K562 (cell line): Measurements from ENCODE around the gene RNF44. TPM values are rescaled to one million over a fixed set of nuclear protein-coding genes. Genes with fewer than 3 reads are reported as not detected.

Source experiments
- ATAC-seq: fragments of 200-7000 bp; cut with Tn5 transposase; 3 replicates; pipeline ENCODE4 v1.9.1; 2020; ENCODE audit warnings: moderate library complexity
- BruUV-seq: library from RNA; stranded (reverse); fragments of 400-500 nt; replicated peaks from 2 replicates; lab custom pipeline; 2021; lab: Mats Ljungman, UMichigan
- CTCF ChIA-PET: fragments of 300-600 bp; formaldehyde crosslinking; extraction: SDS; loops from one replicate; lab custom pipeline; 2021; ENCODE audit warnings: low intra/inter-chr PET ratio; lab: Yijun Ruan, JAX
- POLR2A ChIA-PET: fragments of 300-600, 350-650 bp; sonication (Branson Sonifier 250); formaldehyde crosslinking; extraction: SDS; loops from one replicate; lab custom pipeline; 2021; ENCODE audit warnings: antibody characterized with exemption, inconsistent platforms; lab: Yijun Ruan, JAX
- DNase-seq, 4 experiments: peaks; one replicate each; pipeline versions ENCODE4 v3.0.0 to v3.0.0-alpha.2; 2011 to 2018; ENCODE audit warnings: low spot score in 3 of 4, mixed read lengths in 3 of 4; ENCODE audit errors: extremely low read depth in 1 of 4
- FAIRE-seq: peaks from 2 replicates; lab custom pipeline; 2011; peaks lifted over from hg19 to GRCh38; lab: Jason Lieb, UNC
- H2AFZ ChIP-seq: 2 replicates; pipeline ENCODE4 v1.6.0; 2011; ENCODE audit warnings: low read depth, low read length, control low read depth, inconsistent platforms
- H3K27ac ChIP-seq: fragments of 200-600 bp; 3 replicates; pipeline ENCODE4 v1.8.0; 2011; ENCODE audit warnings: low read depth, mild to moderate bottlenecking, control low read depth, inconsistent platforms, low read length, moderate library complexity, mixed read lengths; ENCODE audit errors: extremely low read depth
- H3K27me3 ChIP-seq, 2 experiments: fragments of 300-600 bp in 1 of 2; 2 replicates in 1 of 2; 3 replicates in 1 of 2; pipeline versions ENCODE4 v1.6.0 to v1.8.0; 2011; ENCODE audit warnings: inconsistent platforms in 2 of 2, low read length in 2 of 2, mild to moderate bottlenecking in 1 of 2, mixed read lengths in 1 of 2, moderate library complexity in 1 of 2; ENCODE audit not compliant: control insufficient read depth in 2 of 2, insufficient read depth in 2 of 2
- H3K36me3 ChIP-seq: fragments of 300-600 bp; 3 replicates; pipeline ENCODE4 v1.8.0; 2011; ENCODE audit warnings: mild to moderate bottlenecking, low read length, inconsistent platforms; ENCODE audit not compliant: control insufficient read depth, insufficient read depth
- H3K4me1 ChIP-seq, 2 experiments: fragments of 200-600 bp in 1 of 2; replicated peaks in 1 of 2; 2 replicates in 1 of 2; 3 replicates in 1 of 2; pipeline versions ENCODE4 v1.5.1 to v1.8.0; 2011; ENCODE audit warnings: inconsistent platforms in 2 of 2, low read length in 2 of 2, mild to moderate bottlenecking in 1 of 2, mixed read lengths in 1 of 2, moderate library complexity in 1 of 2; ENCODE audit not compliant: control insufficient read depth in 2 of 2, insufficient read depth in 2 of 2
- H3K4me2 ChIP-seq: 2 replicates; pipeline ENCODE4 v1.6.1; 2011; ENCODE audit warnings: low read length, control low read depth, inconsistent platforms, mixed read lengths; ENCODE audit not compliant: insufficient read depth
- H3K4me3 ChIP-seq: fragments of 200-600 bp; sonication (generic), shearing (Covaris generic); 2 replicates; pipeline ENCODE4 v1.5.1; 2016; ENCODE audit warnings: control low read depth, inconsistent platforms
- H3K79me2 ChIP-seq: fragments of 200-600 bp; 3 replicates; pipeline ENCODE4 v1.8.0; 2011; ENCODE audit warnings: low read length, inconsistent platforms; ENCODE audit not compliant: control insufficient read depth, insufficient read depth
- H3K9ac ChIP-seq, 2 experiments: 2 replicates each; pipeline versions ENCODE4 v1.6.0 to v1.6.1; 2011; ENCODE audit warnings: low read depth in 2 of 2, low read length in 2 of 2, control low read depth in 1 of 2, inconsistent platforms in 1 of 2, mild to moderate bottlenecking in 1 of 2, mixed read lengths in 1 of 2; ENCODE audit not compliant: insufficient read depth in 1 of 2
- H3K9me1 ChIP-seq: one replicate; pipeline ENCODE4 v1.6.0; 2011; ENCODE audit warnings: inconsistent platforms, mild to moderate bottlenecking, low read length, moderate library complexity; ENCODE audit not compliant: control insufficient read depth, insufficient read depth
- H3K9me3 ChIP-seq: replicated peaks from 2 replicates; pipeline ENCODE4 v1.5.1; 2011; ENCODE audit warnings: low read depth, low read length, inconsistent platforms; ENCODE audit not compliant: control insufficient read depth, insufficient read depth
- H4K20me1 ChIP-seq: replicated peaks from 2 replicates; pipeline ENCODE4 v1.6.1; 2011; ENCODE audit warnings: low read length, inconsistent platforms, mixed read lengths; ENCODE audit not compliant: control insufficient read depth, insufficient read depth
- ARID2 ChIP-seq: fragments of 450-650 bp; IDR thresholded peaks from 2 replicates; pipeline ENCODE4 v1.6.1; 2017; ENCODE audit warnings: antibody characterized with exemption, mild to moderate bottlenecking
- BCLAF1 ChIP-seq, 2 experiments: fragments of 450-650 bp in 1 of 2; IDR thresholded peaks; 2 replicates each; pipeline ENCODE4 v1.6.1; 2011 to 2017; ENCODE audit warnings: low read depth in 2 of 2, antibody characterized with exemption in 1 of 2, borderline replicate concordance in 1 of 2, low read length in 1 of 2, mild to moderate bottlenecking in 1 of 2, mixed read lengths in 1 of 2; ENCODE audit not compliant: control insufficient read depth in 1 of 2
- EP400 ChIP-seq: fragments of 450-650 bp; IDR thresholded peaks from 2 replicates; pipeline ENCODE4 v1.6.1; 2017; ENCODE audit warnings: antibody characterized with exemption, mild to moderate bottlenecking, moderate library complexity
- FOSL1 ChIP-seq: fragments of 200-800 bp; sonication (Bioruptor generic); conservative IDR thresholded peaks from 2 replicates; pipeline ENCODE4 v1.6.1; 2016; ENCODE audit warnings: missing genetic modification characterization, missing compliant biosample characterization
- FOXJ2 ChIP-seq: fragments of 200-800 bp; sonication (Bioruptor generic); IDR thresholded peaks from 2 replicates; pipeline ENCODE4 v1.6.1; 2016; ENCODE audit warnings: missing genetic modification characterization, missing compliant biosample characterization
- FOXO4 ChIP-seq: fragments of 450-650 bp; formaldehyde crosslinking; IDR thresholded peaks from 2 replicates; pipeline ENCODE4 v1.4.0; 2020; ENCODE audit warnings: mild to moderate bottlenecking, moderate library complexity
- HDAC1 ChIP-seq, 2 experiments: fragments of 450-650 bp; IDR thresholded peaks; 2 replicates each; pipeline ENCODE4 v1.6.1; 2016 to 2017; ENCODE audit warnings: inconsistent platforms in 1 of 2, mild to moderate bottlenecking in 1 of 2, moderate library complexity in 1 of 2
- MITF ChIP-seq: IDR thresholded peaks from 2 replicates; pipeline ENCODE4 v1.6.1; 2014; ENCODE audit warnings: antibody characterized with exemption
- SUPT5H ChIP-seq: fragments of 450-650 bp; IDR thresholded peaks from 2 replicates; pipeline ENCODE4 v1.6.1; 2016
- TBL1XR1 ChIP-seq, 2 experiments: IDR thresholded peaks; 2 replicates each; pipeline ENCODE4 v1.6.1; 2012; ENCODE audit warnings: improper control_type of control experiment in 2 of 2, low read length in 2 of 2, mild to moderate bottlenecking in 1 of 2
- TCFL5 ChIP-seq: fragments of 250-450 bp; sonication (Bioruptor Pico); conservative IDR thresholded peaks from 2 replicates; pipeline ENCODE4 v1.6.1; 2021; ENCODE audit warnings: mild to moderate bottlenecking, moderate library complexity, matching md5 sums
- ZBTB17 ChIP-seq: fragments of 450-650 bp; formaldehyde crosslinking; IDR thresholded peaks from 2 replicates; pipeline ENCODE4 v1.4.0; 2020; ENCODE audit warnings: mild to moderate bottlenecking
- ZFP36 ChIP-seq: fragments of 150-350 bp; IDR thresholded peaks from 2 replicates; pipeline ENCODE4 v1.6.1; 2018; ENCODE audit warnings: low read length, low read depth; ENCODE audit not compliant: partially characterized antibody
- ZKSCAN1 ChIP-seq: fragments of 150-350 bp; IDR thresholded peaks from 2 replicates; pipeline ENCODE4 v1.6.1; 2016; ENCODE audit warnings: low read depth, low read length
- ZNF133 ChIP-seq: fragments of 250-450 bp; sonication (Bioruptor Pico); IDR thresholded peaks from 2 replicates; pipeline ENCODE4 v1.4.0; 2020; ENCODE audit warnings: mild to moderate bottlenecking
- ZNF311 ChIP-seq: fragments of 250-450 bp; sonication (Bioruptor Pico); IDR thresholded peaks from 2 replicates; pipeline ENCODE4 v1.4.0; 2020; ENCODE audit warnings: mild to moderate bottlenecking, moderate library complexity
- ZNF445 ChIP-seq: fragments of 250-450 bp; sonication (Bioruptor Pico); IDR thresholded peaks from 2 replicates; pipeline ENCODE4 v1.4.0; 2020; ENCODE audit warnings: low read depth, mild to moderate bottlenecking, moderate library complexity
- ZNF551 ChIP-seq: fragments of 250-450 bp; sonication (Bioruptor Pico); IDR thresholded peaks from 2 replicates; pipeline ENCODE4 v1.5.0; 2021; ENCODE audit warnings: mild to moderate bottlenecking, moderate library complexity
- ZNF589 ChIP-seq: fragments of 200-800 bp; sonication (Bioruptor generic); IDR thresholded peaks from 2 replicates; pipeline ENCODE4 v1.6.1; 2016; ENCODE audit warnings: low read depth, missing genetic modification characterization, missing compliant biosample characterization
- ZNF778 ChIP-seq: fragments of 450-650 bp; formaldehyde crosslinking; IDR thresholded peaks from 2 replicates; pipeline ENCODE4 v1.4.0; 2020; ENCODE audit warnings: mild to moderate bottlenecking, moderate library complexity
- WGBS: fragments of 100-300 bp; shearing (Covaris generic); methylation state at CpG from one replicate; pipeline ENCODE4 v1.1.6; 2016; ENCODE audit warnings: low coverage, mixed read lengths; ENCODE audit not compliant: insufficient coverage; ENCODE audit errors: missing lambda C conversion rate; 5-methylcytosine and 5-hydroxymethylcytosine counted together
- in situ Hi-C: fragments of 300-500 bp; cut with MboI; formaldehyde crosslinking; loops from 4 replicates; pipeline ENCODE4 v1.15.0; 2018; ENCODE audit warnings: inconsistent platforms, mixed read lengths
- intact Hi-C: fragments of 100-400 bp; cut with micrococcal nuclease; formaldehyde crosslinking; loops from 2 replicates; pipeline ENCODE4 v1.14.2; 2022
- polyA plus RNA-seq, 8 experiments: library from polyadenylated mRNA; depleted of rRNA in 4 of 8; stranded (reverse) in 5 of 8; unstranded in 3 of 8; fragments of >200 nt; fragmentation: Nextera tagmentation in 2 of 8; fragmentation: Illumina TruSeq in 1 of 8; extraction: Ambion mirVana in 2 of 8; extraction: Trizol in 1 of 8; gene quantifications; 2 replicates each; pipeline versions ENCODE4 v1.2.1 to v1.2.3, GENCODE V29; 2011 to 2014; ENCODE audit warnings: inconsistent platforms in 1 of 8, missing spikeins in 1 of 8
- total RNA-seq, 7 experiments: library from RNA; depleted of rRNA in 6 of 7; stranded (reverse); fragments of >200 nt in 6 of 7; fragmentation: Illumina TruSeq in 2 of 7; extraction: Trizol in 2 of 7; gene quantifications; 2 replicates each; pipeline versions ENCODE4 v1.2.1 to v1.2.3, GENCODE V29; 2011 to 2021; ENCODE audit warnings: low replicate concordance in 1 of 7

The RNF44 gene
- total and polyA plus RNA-seq, 9 of the 15 experiments (the other 6 are each of a cell fraction or from before 2014, with no cell fraction given): 1.6 to 82.6 (median 7.4) TPM

GRCh38 chr5:176564002-176564401 lies 26.8 kb upstream of the RNF44 start:
- ATAC-seq (no peak), DNase-seq (no peak), FAIRE-seq (no peak)
- in situ Hi-C loops: no loop called here
- Histone ChIP-seq H2AFZ (no peak overlapping the region), H3K4me3 (no peak overlapping the region), H3K79me2 (no peaks in the 10 kb centered on the region), H3K4me2 (no peak overlapping the region), H4K20me1 (0 out of 2 replicates have a peak, but pooled peaks cover 9% of the 10 kb centered on the region), H3K27ac (no peak overlapping the region), H3K9me1 (no peaks in the 10 kb centered on the region), H3K27me3 (peaks cover 12 to 53% of the 10 kb centered on the region in 2 experiments; a peak in 4 of 5 replicates), H3K36me3 (no peaks in the 10 kb centered on the region), H3K9me3 (no peaks in the 10 kb centered on the region), H3K9ac (no peak overlapping the region), H3K4me1 (peaks cover 0 to 16% of the 10 kb centered on the region in 2 experiments; a peak in 3 of 5 replicates)
- BruUV-seq: no TSS peak
- ChIA-PET POLR2A (interaction anchor here (2.0 kb wide), 1 partner anchor 27 kb away, joined by 4 read pairs; the partner anchor contains the start of gene RNF44), CTCF (no interaction called here)
- intact Hi-C loops: no loop called here
- 47% methylated on average over 9 of the region's 10 CpGs for WGBS
- TF ChIP-seq TCFL5 (CRISPR knock-in tag) (no peak), ZNF551 (no peak), ZKSCAN1 (no peak), FOXO4 (CRISPR knock-in tag) (no peak), SUPT5H (no peak), ZNF445 (CRISPR knock-in tag) (no peak), TBL1XR1 (IDR thresholded peaks at IDR 0.05; ENCODE audit: low read length in 2 of 2) (no peak), ZNF589 (CRISPR knock-in tag) (no peak), EP400 (no peak), FOSL1 (tag) (no peak), ARID2 (no peak), FOXJ2 (tag) (no peak), ZFP36 (no peak), BCLAF1 (IDR thresholded peaks at IDR 0.05; ENCODE audit: borderline replicate concordance in 1 of 2, control insufficient read depth in 1 of 2, low read depth in 2 of 2, low read length in 1 of 2) (no peak), ZNF311 (CRISPR knock-in tag) (no peak), MITF (no peak), HDAC1 (IDR thresholded peaks at IDR 0.05) (no peak), ZNF778 (CRISPR knock-in tag) (no peak), ZNF133 (CRISPR knock-in tag) (no peak), ZBTB17 (CRISPR knock-in tag) (no peak)
